ENCODE data around the gene SLC22A25. TPM values are rescaled to one million over a fixed set of nuclear protein-coding genes. Genes with fewer than 3 reads are reported as not detected.
"Not testable (repeated sequence)": the region's sequence is repeated elsewhere in the genome, so short reads cannot be mapped to it uniquely, and the experiment has no call there.

The SLC22A25 gene
- total RNA-seq, 1 experiment from 2014 or later, result not detected

DNA sequence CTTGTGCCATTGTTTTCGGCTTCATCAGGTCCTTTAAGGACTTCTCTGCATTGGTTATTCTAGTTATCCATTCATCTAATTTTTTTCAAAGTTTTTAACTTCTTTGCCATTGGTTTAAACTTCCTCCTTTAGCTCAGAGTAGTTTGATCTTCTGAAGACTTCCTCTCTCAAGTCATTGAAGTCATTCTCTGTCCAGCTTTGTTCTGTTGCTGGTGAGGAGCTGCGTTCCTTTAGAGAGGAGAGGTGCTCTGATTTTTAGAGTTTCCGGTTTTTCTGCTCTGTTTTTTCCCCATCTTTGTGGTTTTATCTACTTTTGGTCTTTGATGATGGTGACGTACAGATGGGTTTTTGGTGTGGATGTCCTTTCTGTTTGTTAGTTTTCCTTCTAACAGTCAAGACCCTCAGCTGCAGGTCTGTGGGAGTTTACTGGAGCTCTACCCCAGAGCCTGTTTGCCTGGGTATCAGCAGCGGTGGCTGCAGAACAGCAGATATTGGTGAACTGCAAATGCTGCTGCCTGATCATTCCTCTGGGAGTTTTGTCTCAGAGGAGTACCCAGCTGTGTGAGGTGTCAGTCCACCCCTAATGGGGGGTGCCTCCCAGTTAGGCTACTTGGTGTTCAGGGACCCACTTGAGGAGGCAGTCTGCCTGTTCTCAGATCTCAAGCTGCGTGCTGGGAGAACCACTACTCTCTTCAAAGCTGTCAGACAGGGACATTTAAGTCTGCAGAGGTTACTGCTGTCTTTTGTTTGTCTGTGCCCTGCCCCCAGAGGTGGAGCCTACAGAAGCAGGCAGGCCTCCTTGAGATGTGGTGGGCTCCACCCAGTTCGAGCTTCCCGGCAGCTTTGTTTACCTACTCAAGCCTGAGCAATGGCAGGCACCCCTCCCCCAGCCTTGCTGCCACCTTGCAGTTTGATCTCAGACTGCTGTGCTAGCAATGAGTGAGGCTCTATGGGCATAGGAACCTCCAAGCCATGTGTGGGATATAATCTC lies 7.6 kb downstream of the SLC22A25 start:
- not testable (repeated sequence) for DNase-seq (ENCODE audit: low read depth)

DNA sequence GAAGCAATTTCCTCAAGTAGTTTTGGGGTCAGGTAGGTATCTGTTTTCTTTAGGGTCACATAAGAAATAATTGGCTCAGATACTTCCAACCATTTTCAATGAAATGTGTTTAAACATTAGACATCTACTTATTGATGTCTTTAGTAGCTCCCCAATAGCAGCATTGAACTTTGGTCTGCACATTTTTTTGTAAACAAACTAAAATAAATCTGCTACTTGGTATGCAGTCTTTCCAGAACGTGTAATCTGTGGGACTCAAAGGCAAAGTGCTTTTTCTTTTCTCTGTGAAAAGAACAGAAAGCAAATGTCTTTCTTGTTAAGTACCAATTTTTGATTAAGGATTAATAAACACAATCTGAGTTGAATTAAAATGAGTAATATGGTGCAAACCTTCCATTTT lies 13.6 kb downstream of the SLC22A25 start:
- no peak for DNase-seq (ENCODE audit: low read depth)

GRCh38 chr11:63227521-63228107 lies 15.8 kb downstream of the SLC22A25 start:
- no peak for DNase-seq (ENCODE audit: low read depth)

- DNase-seq (ENCODE audit: low read depth), result no peak
These were observed 16.8 kb downstream of the SLC22A25 start for GRCh38 chr11:63226488-63227114.

GRCh38 chr11:63214093-63214492 lies 29.3 kb downstream of the SLC22A25 start:
- DNase-seq (ENCODE audit: low read depth), result no peak

DNA sequence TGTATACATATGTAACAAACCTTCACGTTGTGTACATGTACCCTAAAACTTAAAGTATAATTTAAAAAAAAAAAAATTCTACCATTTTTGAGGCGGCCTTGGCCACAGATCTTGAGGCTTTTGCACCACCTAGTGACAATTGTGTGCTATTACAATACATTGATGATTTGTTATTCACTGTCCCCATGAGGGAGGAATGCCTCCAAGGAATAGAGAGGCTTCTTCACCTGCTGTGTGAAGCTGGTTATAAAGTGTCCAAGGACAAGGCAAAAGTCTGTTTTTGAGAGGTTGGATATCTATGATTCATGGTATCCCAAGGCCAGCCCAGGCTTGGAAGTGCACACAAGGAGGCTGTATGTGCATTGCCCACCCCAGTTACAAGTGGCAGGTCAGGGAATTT lies 30.7 kb downstream of the SLC22A25 start:
- DNase-seq (ENCODE audit: low read depth), result peak; percentile 35

GRCh38 chr11:63210111-63210510 lies 33.3 kb downstream of the SLC22A25 start:
- no peak for DNase-seq (ENCODE audit: low read depth)

Other genes starting within 250 kb of the SLC22A25 start
- not detected in 2 replicates for gene SLC22A8, start 227.8 kb downstream of the SLC22A25 start, total RNA-seq (2014; rRNA removed; shearing (Covaris generic))
- not detected in 2 replicates for gene SLC22A24, start 99.4 kb downstream of the SLC22A25 start, total RNA-seq (2014; rRNA removed; shearing (Covaris generic))
- not detected in 2 replicates for gene SLC22A9, start 126.2 kb upstream of the SLC22A25 start, total RNA-seq (2014; rRNA removed; shearing (Covaris generic))
- not detected in 2 replicates for gene PLAAT5, start 247.6 kb upstream of the SLC22A25 start, total RNA-seq (2014; rRNA removed; shearing (Covaris generic))

All from M059J (cell line).